NCI-H2029 (cell line): ENCODE measurements around the gene FRMD4A.
"Not testable (repeated sequence)": the region's sequence is repeated elsewhere in the genome, so short reads cannot be mapped to it uniquely, and the experiment has no call there.

Experiments used
- DNase-seq: peaks from one replicate; lab custom pipeline; 2025; lab: John Stamatoyannopoulos, UW

Gene FRMD4A

GRCh38 chr10:13716081-13717071 lies 614.3 kb downstream of the FRMD4A start:
- no peak for DNase-seq

- DNase-seq: not testable (repeated sequence)
These were observed 615.1 kb downstream of the FRMD4A start for GRCh38 chr10:13715596-13715995.

- DNase-seq: no peak
These were observed 615.6 kb downstream of the FRMD4A start for GRCh38 chr10:13715100-13715499.

GRCh38 chr10:13712837-13713581 lies 617.7 kb downstream of the FRMD4A start:
- no peak for DNase-seq

GRCh38 chr10:13712476-13712836 lies 618.3 kb downstream of the FRMD4A start:
- DNase-seq: no peak

- DNase-seq: no peak
These were observed 619.4 kb downstream of the FRMD4A start for GRCh38 chr10:13711291-13711690.

- DNase-seq: no peak
These were observed 620.6 kb downstream of the FRMD4A start for GRCh38 chr10:13709931-13710650.

- no peak for DNase-seq
These were observed 622.3 kb downstream of the FRMD4A start for GRCh38 chr10:13708256-13708990.

- no peak for DNase-seq
These were observed 623.4 kb downstream of the FRMD4A start for GRCh38 chr10:13707156-13707881.

GRCh38 chr10:13706604-13707003 lies 624.1 kb downstream of the FRMD4A start:
- DNase-seq: no peak

- no peak for DNase-seq
These were observed 624.5 kb downstream of the FRMD4A start for GRCh38 chr10:13706175-13706574.

GRCh38 chr10:13705526-13706174 lies 625.1 kb downstream of the FRMD4A start:
- DNase-seq: no peak

- DNase-seq: no peak
These were observed 625.8 kb downstream of the FRMD4A start for GRCh38 chr10:13704964-13705363.

- no peak for DNase-seq
These were observed 626.7 kb downstream of the FRMD4A start for GRCh38 chr10:13703997-13704536.

- DNase-seq: no peak
These were observed 627.5 kb downstream of the FRMD4A start for GRCh38 chr10:13703101-13703818.

- DNase-seq: no peak
These were observed 629.4 kb downstream of the FRMD4A start for GRCh38 chr10:13701157-13701919.

- DNase-seq: no peak
These were observed 630.1 kb downstream of the FRMD4A start for GRCh38 chr10:13700473-13701144.

- DNase-seq: no peak
These were observed 631.5 kb downstream of the FRMD4A start for GRCh38 chr10:13699216-13699615.
